Measurements from ENCODE around the gene SPATA2. TPM values are rescaled to one million over a fixed set of nuclear protein-coding genes. Genes with fewer than 3 reads are reported as not detected.

The SPATA2 gene
- total RNA-seq, 1 experiment from 2014 or later, result 8.7 TPM

- no peak for DNase-seq (ENCODE audit: low read depth)
Observed at GRCh38 chr20:49887251-49888211, 27.8 kb downstream of the SPATA2 start.

GRCh38 chr20:49886571-49887213 lies 28.6 kb downstream of the SPATA2 start:
- no peak for DNase-seq (ENCODE audit: low read depth)

GRCh38 chr20:49885558-49886332 lies 29.6 kb downstream of the SPATA2 start:
- DNase-seq (ENCODE audit: low read depth), result no peak

GRCh38 chr20:49883246-49883802 lies 32.0 kb downstream of the SPATA2 start:
- DNase-seq (ENCODE audit: low read depth), result no peak

GRCh38 chr20:49882171-49882970 lies 33.0 kb downstream of the SPATA2 start:
- no peak for DNase-seq (ENCODE audit: low read depth)

- no peak for DNase-seq (ENCODE audit: low read depth)
Observed at GRCh38 chr20:49880724-49881445, 34.4 kb downstream of the SPATA2 start.

GRCh38 chr20:49880177-49880576 lies 35.2 kb downstream of the SPATA2 start:
- DNase-seq (ENCODE audit: low read depth), result no peak

- no peak for DNase-seq (ENCODE audit: low read depth)
Observed at GRCh38 chr20:49878977-49879376, 36.4 kb downstream of the SPATA2 start.

- no peak for DNase-seq (ENCODE audit: low read depth)
Observed at GRCh38 chr20:49877386-49877921, 37.9 kb downstream of the SPATA2 start.

GRCh38 chr20:49874696-49875095 lies 40.6 kb downstream of the SPATA2 start:
- DNase-seq (ENCODE audit: low read depth), result no peak

GRCh38 chr20:49872056-49872455 lies 43.3 kb downstream of the SPATA2 start:
- no peak for DNase-seq (ENCODE audit: low read depth)

- no peak for DNase-seq (ENCODE audit: low read depth)
Observed at GRCh38 chr20:49871391-49871948, 43.9 kb downstream of the SPATA2 start.

GRCh38 chr20:49870261-49870660 lies 45.1 kb downstream of the SPATA2 start:
- no peak for DNase-seq (ENCODE audit: low read depth)

GRCh38 chr20:49868964-49869363 lies 46.4 kb downstream of the SPATA2 start:
- DNase-seq (ENCODE audit: low read depth), result no peak

GRCh38 chr20:49868538-49868937 lies 46.8 kb downstream of the SPATA2 start:
- no peak for DNase-seq (ENCODE audit: low read depth)

- DNase-seq (ENCODE audit: low read depth), result no peak
Observed at GRCh38 chr20:49867453-49868215, 47.7 kb downstream of the SPATA2 start.

GRCh38 chr20:49866051-49866450 lies 49.3 kb downstream of the SPATA2 start:
- no peak for DNase-seq (ENCODE audit: low read depth)

GRCh38 chr20:49865559-49865958 lies 49.8 kb downstream of the SPATA2 start:
- no peak for DNase-seq (ENCODE audit: low read depth)

- DNase-seq (ENCODE audit: low read depth), result no peak
Observed at GRCh38 chr20:49863666-49864065, 51.7 kb downstream of the SPATA2 start.
